ENCODE results near the gene RBM10.

DNA sequence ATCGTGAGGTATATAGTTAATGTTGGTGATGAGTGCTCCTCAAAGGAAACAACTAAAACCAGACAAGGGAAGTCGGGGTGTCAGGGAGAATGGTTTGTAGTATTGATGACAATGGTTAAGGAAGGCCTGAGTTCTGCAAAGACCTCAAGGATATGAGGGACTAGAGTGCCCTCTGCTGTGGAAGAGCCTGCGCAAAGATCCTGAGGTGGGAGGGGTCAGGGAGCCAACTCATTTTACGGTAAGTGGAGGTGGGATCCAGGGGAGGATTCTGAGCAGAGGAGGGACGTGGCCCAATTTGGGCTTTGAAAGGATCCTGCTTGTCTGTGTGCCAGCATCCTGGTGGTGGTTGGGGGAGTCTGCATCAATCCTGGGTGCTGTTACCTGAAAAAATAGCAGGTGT, 59.9 kb downstream of the RBM10 start:
- no peak for TF ChIP-seq CTCF (IDR thresholded peaks at IDR 0.05)
- TF ChIP-seq POLR2AphosphoS5 (IDR thresholded peaks at IDR 0.05) = no peak
- TF ChIP-seq POLR2A (IDR thresholded peaks at IDR 0.05) = no peak

All from suprapubic skin (tissue), 4 donors.